GM19193 (cell line): ENCODE results near the gene FMO4.

ENCODE experiments used
- POLR2A ChIP-seq: IDR thresholded peaks from 4 replicates; pipeline ENCODE4 v1.6.1; 2011; ENCODE audit not compliant: insufficient read depth, insufficient read length; ENCODE audit errors: extremely low read depth

Gene FMO4

DNA sequence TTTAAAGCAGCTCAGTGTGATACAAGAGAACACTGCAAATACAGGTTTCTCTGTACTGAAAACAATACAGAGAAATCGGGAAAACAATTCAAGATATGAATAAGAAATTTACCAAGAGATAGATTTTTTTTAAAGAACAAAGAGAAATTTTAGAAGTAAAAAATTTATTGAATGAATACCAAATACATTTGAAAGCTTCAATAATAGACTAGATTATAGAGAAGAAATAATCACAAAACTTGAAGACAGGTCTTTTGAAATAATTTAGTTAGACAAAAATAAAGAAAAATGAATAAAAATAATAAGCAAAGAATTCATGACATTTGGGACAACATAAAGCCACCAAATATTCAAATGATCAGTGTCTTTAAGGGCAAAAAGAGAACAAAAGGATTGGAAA lies 13.6 kb upstream of the FMO4 start:
- TF ChIP-seq POLR2A: no peak

DNA sequence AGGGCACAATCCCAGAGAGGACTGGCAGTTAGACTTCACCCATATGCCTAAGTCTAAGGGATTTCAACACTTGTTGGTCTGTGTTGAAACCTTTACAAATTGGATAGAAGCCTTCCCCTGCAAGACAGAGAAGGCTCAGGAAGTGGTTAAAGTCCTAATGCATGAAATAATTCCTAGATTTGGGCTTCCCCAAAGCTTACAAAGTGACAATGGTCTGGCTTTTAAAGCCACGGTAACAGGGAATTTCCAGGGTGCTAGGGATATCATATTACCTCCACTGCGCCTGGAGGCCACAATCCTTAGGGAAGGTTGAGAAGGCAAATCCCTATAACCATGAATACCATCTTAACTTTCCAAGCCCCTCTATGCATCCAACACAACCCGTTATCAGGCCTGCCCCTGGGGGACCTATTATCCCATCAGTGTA lies 3.3 kb upstream of the FMO4 start:
- TF ChIP-seq POLR2A: no peak

GRCh38 chr1:171311771-171312558 lies 2.0 kb upstream of the FMO4 start:
- no peak for TF ChIP-seq POLR2A

GRCh38 chr1:171313319-171313834 lies 606 bp upstream of the FMO4 start:
- TF ChIP-seq POLR2A: no peak

DNA sequence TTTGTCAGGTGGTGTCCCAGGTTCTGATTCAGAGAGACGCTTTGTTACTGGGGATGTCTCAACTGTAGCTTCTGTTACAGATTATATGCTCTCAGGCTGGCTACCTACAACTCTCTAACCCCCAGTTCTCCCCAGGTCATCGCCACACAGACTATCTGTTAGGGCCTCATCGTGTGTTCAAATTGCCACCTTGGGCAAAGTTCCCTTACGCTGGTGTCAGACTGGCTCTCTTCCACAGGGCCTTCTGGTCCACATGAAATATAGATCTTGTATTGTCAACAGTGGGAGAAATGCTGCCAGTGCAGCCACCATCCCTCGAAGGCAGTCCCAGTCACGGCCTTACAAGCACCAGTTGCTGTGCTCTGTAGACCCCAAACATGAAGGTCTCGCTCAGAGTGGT lies 15.3 kb downstream of the FMO4 start:
- TF ChIP-seq POLR2A: no peak

GRCh38 chr1:171334024-171334640 lies 20.1 kb downstream of the FMO4 start:
- no peak for TF ChIP-seq POLR2A

DNA sequence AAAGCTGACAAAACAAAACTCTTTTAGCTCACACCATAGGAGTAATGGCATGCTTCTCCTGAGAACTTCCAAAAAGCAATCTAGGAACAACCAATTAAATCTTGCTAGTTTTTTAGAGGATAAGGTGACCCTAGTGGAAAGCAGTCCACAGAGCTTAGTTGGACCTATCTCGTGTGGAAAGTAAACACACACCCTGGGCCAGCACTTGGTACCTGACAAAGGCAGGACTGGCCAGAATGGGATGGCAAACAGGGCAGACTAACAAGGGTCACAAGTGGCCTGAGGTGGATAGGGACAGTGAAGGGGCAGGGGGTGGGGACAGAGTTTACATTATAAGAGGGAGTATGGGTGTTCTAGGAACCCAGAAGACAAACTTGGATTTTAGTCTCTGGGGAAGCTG lies 22.0 kb downstream of the FMO4 start:
- TF ChIP-seq POLR2A: no peak

DNA sequence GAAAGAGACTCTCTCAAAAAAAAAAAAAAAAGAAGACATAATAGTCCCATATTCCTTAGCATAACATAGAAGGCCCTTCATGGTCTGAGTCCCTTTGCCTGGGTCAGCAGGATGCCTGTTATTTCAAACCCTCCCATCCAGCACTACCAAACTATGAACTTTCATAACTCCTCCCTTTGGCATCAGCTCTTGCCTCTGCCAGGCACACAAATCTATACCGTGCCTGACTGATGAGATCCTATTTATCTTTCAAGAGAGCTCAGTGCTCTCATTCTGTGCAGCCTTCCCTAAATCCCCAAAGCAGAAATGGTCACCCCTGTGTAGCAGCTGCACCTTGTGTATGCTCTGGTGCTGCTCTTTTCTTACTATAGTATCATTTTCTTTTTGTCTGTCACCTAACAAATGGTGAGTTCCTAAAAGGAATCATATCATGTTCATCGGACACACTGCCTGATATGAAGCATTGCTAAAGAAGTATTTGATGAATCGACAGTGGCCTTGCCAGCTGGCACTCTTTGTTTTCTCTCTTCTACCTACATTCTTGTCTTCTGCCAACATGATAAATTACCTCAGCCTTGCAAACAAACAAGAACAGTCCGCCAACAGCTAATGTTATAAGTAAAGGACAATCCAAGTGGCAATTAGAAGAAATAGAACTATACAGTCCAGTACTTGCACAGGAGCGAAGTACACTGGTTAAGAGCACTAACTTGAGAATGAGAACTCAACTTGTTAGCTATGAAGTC lies 29.9 kb downstream of the FMO4 start:
- TF ChIP-seq POLR2A: no peak

GRCh38 chr1:171344473-171344820 lies 30.5 kb downstream of the FMO4 start:
- no peak for TF ChIP-seq POLR2A

DNA sequence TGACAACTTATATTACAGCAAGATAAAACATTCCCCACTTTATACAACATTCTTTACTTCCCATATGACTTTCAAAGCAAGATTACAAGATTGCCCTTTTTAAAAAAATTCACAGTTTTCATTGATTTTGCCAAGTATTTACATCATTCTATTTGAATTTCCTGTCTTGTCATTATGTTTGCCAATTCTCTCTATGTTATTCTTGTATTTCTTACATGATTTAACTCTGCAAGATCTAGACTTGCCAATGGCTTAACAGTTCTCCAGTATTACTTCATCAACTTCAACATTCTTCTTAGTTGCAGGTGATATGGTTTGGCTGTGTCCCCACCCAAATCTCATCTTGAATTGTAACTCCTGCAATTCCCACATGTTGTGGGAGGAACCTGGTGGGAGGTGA lies 31.6 kb downstream of the FMO4 start:
- no peak for TF ChIP-seq POLR2A

GRCh38 chr1:171346881-171347280 lies 32.9 kb downstream of the FMO4 start:
- TF ChIP-seq POLR2A: no peak

GRCh38 chr1:171350594-171350993 lies 36.6 kb downstream of the FMO4 start:
- no peak for TF ChIP-seq POLR2A

GRCh38 chr1:171351961-171352360 lies 38.0 kb downstream of the FMO4 start:
- no peak for TF ChIP-seq POLR2A

- TF ChIP-seq POLR2A: no peak
Observed at GRCh38 chr1:171352554-171352953, 38.6 kb downstream of the FMO4 start.

GRCh38 chr1:171355727-171356126 lies 41.7 kb downstream of the FMO4 start:
- TF ChIP-seq POLR2A: no peak
